Neural crest cell (in vitro differentiated cells): ENCODE measurements around the gene IQGAP1. TPM values are rescaled to one million over a fixed set of nuclear protein-coding genes. Genes with fewer than 3 reads are reported as not detected.

Experiments
- DNase-seq: peaks from one replicate; pipeline ENCODE4 v3.0.0; 2021; ENCODE audit warnings: low read depth, mixed read lengths, low spot score
- H3K27ac Mint-ChIP-seq: one replicate; pipeline ENCODE4 v1.8.0; 2021; ENCODE audit warnings: mild to moderate bottlenecking, mixed read lengths; ENCODE audit not compliant: unreplicated experiment
- H3K27me3 Mint-ChIP-seq: 2 replicates; pipeline ENCODE4 v1.8.0; 2021; ENCODE audit warnings: low read depth, mild to moderate bottlenecking, mixed read lengths
- H3K36me3 Mint-ChIP-seq: 2 replicates; pipeline ENCODE4 v1.8.0; 2021; ENCODE audit warnings: low read depth, mild to moderate bottlenecking, mixed read lengths
- H3K4me1 Mint-ChIP-seq: 2 replicates; pipeline ENCODE4 v1.8.0; 2021; ENCODE audit warnings: mixed read lengths
- H3K4me3 Mint-ChIP-seq: one replicate; pipeline ENCODE4 v1.8.0; 2021; ENCODE audit warnings: mild to moderate bottlenecking, mixed read lengths
- H3K9me3 Mint-ChIP-seq: 2 replicates; pipeline ENCODE4 v1.8.0; 2021; ENCODE audit warnings: mixed read lengths
- total RNA-seq: library from RNA; stranded (reverse); gene quantifications from 2 replicates; pipeline ENCODE4 v1.2.1, GENCODE V29; 2021
- TF ChIP-seq, protein P1 (sequence below): fragments of 200-600 bp; sonication (generic); conservative IDR thresholded peaks from 2 replicates; pipeline ENCODE4 v1.5.0; 2021; ENCODE audit warnings: antibody characterized with exemption, mild to moderate bottlenecking

IQGAP1 gene
- total RNA-seq, 1 donor from 2014 or later, result 46.1 TPM

DNA sequence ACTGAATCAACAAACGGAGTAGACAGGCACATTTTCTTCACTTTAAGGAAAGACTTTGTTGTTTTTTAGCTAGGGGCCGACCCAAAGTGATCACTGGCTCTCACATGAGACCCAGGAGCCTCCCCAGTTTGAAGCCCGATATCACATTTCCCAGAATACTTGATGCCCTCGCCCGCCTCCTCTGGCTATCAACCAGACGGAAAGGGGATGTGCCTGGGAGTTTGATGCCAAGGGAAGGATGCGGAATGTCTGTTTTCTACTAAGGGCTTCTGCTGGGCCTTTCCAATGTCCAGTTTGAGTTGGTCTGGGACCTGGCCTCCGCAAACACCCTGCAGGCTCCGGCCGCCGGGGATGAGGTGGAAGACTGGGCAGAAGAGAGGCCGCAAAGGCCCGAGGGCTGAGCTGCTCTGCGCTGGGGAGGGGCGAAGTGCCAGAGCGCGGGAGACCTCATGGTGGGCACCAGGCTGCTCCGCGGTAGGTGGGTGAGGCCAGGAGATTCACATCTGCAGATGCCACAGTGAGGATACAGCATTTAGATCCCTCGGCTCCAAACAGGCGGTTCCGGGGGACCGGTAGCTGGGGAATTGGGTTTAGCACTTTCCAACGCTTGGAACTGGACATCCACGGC lies 36.4 kb upstream of the IQGAP1 start:
- H3K27me3 Mint-ChIP-seq, result peaks cover 2% of the 10 kb centered on the region
- TF ChIP-seq, protein P1, sequence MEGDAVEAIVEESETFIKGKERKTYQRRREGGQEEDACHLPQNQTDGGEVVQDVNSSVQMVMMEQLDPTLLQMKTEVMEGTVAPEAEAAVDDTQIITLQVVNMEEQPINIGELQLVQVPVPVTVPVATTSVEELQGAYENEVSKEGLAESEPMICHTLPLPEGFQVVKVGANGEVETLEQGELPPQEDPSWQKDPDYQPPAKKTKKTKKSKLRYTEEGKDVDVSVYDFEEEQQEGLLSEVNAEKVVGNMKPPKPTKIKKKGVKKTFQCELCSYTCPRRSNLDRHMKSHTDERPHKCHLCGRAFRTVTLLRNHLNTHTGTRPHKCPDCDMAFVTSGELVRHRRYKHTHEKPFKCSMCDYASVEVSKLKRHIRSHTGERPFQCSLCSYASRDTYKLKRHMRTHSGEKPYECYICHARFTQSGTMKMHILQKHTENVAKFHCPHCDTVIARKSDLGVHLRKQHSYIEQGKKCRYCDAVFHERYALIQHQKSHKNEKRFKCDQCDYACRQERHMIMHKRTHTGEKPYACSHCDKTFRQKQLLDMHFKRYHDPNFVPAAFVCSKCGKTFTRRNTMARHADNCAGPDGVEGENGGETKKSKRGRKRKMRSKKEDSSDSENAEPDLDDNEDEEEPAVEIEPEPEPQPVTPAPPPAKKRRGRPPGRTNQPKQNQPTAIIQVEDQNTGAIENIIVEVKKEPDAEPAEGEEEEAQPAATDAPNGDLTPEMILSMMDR, result no peak
- H3K4me3 Mint-ChIP-seq, result peak overlapping the region; percentile 95
- H3K9me3 Mint-ChIP-seq, result no peaks in the 10 kb centered on the region
- H3K36me3 Mint-ChIP-seq, result no peaks in the 10 kb centered on the region
- DNase-seq, result no peak
- H3K27ac Mint-ChIP-seq, result peak overlapping the region; percentile 35
- peaks cover 14% of the 10 kb centered on the region for H3K4me1 Mint-ChIP-seq

DNA sequence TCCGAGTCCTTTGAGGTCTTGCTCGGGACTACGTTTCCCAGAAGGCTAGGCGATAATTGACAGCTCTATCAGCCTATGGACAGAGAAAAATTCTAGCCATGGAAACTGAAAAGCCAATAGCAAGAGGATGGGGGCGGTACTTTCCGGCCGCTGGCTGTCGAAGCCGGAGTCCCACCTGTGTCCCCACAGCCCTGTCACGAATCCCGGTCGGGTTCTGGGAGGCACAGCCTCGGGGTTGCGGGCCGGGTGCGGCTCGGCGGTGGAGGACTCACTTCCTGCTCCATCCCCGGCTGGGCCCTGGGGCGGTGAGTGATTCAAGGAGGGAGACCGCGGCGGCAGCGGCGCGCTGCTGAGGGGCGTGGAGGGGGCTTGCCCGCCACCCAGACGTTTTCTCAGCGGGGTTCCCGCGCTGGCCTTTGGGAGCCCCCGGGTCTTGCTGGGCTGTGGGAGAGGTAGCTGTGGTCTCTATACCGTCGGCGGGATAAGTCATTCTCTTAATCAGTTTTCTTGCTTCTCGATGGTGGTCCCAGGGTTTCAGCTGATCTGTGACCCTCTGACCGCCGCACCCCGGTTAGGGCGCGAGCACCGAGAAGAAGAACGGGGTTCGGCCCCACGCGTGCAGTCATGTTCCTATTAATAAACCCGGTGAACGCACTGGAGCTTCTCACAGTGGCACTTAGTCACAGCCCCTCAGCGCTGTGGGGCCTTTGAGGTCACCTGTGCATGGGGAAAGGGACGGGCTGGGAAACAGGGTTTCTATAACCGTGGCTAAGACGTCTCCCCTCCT lies 35.7 kb upstream of the IQGAP1 start, which contains the start of gene ZNF774:
Gene ZNF774, plus strand, starts transcription at position 178 of the 787 bp plus-strand sequence. CDS start 2,377 bp downstream, outside the sequence.
- TF ChIP-seq, protein P1, result no peak
- Mint-ChIP-seq H3K27ac (peak within 1 kb of the TSS; percentile 35), H3K36me3 (no peaks in the 10 kb centered on the region), H3K4me3 (peak within 1 kb of the TSS; percentile 95), H3K9me3 (no peaks in the 10 kb centered on the region), H3K27me3 (peaks cover 2% of the 10 kb centered on the region), H3K4me1 (peaks cover 14% of the 10 kb centered on the region)
- peak; percentile 86 for DNase-seq

DNA sequence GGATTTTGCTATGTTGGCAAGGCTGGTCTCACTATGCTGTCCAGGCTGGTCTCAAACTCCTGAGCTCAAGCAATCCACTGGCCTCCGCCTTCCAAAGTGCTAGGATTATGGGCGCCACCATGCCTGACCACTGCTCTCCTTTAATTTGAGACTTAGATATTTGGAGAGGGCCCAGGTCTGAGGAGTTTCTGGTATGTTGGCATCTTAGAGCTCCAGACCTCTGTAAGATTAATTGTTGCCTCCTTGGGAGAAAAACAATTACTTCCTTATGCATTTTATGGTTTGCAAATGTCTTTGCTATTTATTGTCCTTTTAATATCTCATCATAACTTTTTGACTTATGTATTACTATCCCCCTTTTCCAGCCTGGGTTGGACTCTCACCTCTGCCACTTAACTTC lies 33.1 kb upstream of the IQGAP1 start:
- Mint-ChIP-seq H3K4me1 (peaks cover 14% of the 10 kb centered on the region), H3K9me3 (no peaks in the 10 kb centered on the region), H3K4me3 (peak overlapping the region; percentile 27), H3K27me3 (no peaks in the 10 kb centered on the region), H3K27ac (no peak overlapping the region), H3K36me3 (no peaks in the 10 kb centered on the region)
- TF ChIP-seq, protein P1, result no peak
- DNase-seq, result no peak

DNA sequence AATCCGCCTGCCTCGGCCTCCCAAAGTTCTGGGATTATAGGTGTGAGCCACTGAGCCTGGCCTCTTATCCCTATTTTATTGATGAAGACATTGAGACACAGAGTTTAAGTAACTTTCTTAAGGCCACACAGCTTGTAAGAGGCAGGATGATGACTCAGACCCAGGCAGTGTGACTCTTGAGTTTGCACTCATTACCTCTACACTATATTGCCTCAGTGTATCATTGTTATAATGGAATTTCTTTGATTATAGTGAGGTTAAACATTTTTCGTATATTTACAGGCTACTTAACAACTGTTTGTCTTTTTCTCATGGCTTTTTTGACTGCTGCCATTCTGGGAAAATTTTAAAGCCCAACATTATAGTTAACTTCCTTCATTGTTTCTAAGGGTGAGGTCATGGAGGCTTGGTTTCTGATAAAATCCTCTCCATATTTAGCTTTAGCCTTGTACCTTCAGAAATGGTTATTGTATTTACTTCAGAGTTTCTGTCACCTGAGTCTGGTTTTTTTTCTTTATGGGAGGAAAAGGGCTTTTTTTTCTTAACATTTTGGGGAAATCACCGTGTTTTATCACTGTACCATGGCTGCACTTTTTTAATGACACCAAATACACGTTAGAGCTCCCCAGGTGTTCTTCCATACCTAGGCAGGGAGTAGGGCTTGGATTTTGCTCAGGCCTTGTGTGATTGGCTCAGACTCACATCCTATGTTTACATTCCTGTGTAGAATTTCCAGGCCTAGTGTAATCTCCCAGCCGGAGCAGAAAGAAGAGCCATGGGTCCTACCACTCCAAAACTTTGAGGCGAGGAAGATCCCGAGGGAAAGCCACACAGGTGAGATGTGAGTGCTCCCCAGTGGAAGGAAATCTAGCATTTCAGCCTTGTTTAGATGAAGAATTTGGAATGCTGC lies 29.7 kb upstream of the IQGAP1 start:
- DNase-seq, result no peak
- Mint-ChIP-seq H3K36me3 (no peaks in the 10 kb centered on the region), H3K27ac (no peak overlapping the region), H3K27me3 (no peaks in the 10 kb centered on the region), H3K9me3 (no peaks in the 10 kb centered on the region), H3K4me1 (peaks cover 6% of the 10 kb centered on the region), H3K4me3 (no peak overlapping the region)
- TF ChIP-seq, protein P1, result no peak

DNA sequence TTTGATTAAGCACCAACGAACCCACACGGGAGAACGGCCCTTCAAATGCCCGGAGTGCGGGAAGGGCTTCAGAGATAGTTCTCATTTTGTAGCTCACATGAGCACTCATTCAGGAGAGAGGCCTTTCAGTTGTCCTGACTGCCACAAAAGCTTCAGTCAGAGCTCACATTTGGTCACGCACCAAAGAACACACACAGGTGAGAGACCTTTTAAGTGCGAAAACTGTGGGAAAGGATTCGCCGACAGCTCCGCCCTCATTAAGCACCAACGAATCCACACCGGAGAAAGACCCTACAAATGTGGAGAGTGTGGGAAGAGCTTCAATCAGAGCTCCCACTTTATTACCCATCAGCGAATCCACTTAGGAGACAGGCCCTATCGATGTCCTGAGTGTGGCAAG lies 27.3 kb upstream of the IQGAP1 start:
- TF ChIP-seq, protein P1, result no peak
- H3K9me3 Mint-ChIP-seq, result no peaks in the 10 kb centered on the region
- no peaks in the 10 kb centered on the region for H3K36me3 Mint-ChIP-seq
- H3K4me1 Mint-ChIP-seq, result peaks cover 6% of the 10 kb centered on the region
- H3K4me3 Mint-ChIP-seq, result no peak overlapping the region
- no peak overlapping the region for H3K27ac Mint-ChIP-seq
- no peaks in the 10 kb centered on the region for H3K27me3 Mint-ChIP-seq
- DNase-seq, result no peak
